Osteoblast (primary cell): ENCODE results near the gene NIT1. TPM values are rescaled to one million over a fixed set of nuclear protein-coding genes. Genes with fewer than 3 reads are reported as not detected.
A peak's percentile ranks its signal among the peaks of the same experiment; 100 is the strongest.

Experiments used
- DNase-seq: peaks from one replicate; pipeline ENCODE4 v3.0.0; 2011; ENCODE audit warnings: low spot score, mixed read lengths; ENCODE audit not compliant: insufficient read length; ENCODE audit errors: missing footprints
- H2AFZ ChIP-seq: 2 replicates; pipeline ENCODE4 v1.6.0; 2011; ENCODE audit warnings: mild to moderate bottlenecking, low read length
- H3K27ac ChIP-seq: 2 replicates; pipeline ENCODE4 v1.5.1; 2011; ENCODE audit warnings: mild to moderate bottlenecking, low read depth, low read length, moderate library complexity
- H3K27me3 ChIP-seq: 2 replicates; pipeline ENCODE4 v1.6.0; 2012; ENCODE audit warnings: mild to moderate bottlenecking, control low read depth, inconsistent platforms, low read length, moderate library complexity; ENCODE audit not compliant: insufficient read depth
- H3K36me3 ChIP-seq: 2 replicates; pipeline ENCODE4 v1.5.1; 2011; ENCODE audit warnings: mild to moderate bottlenecking, low read length, control low read depth, moderate library complexity; ENCODE audit not compliant: insufficient read depth
- H3K4me1 ChIP-seq: 2 replicates; pipeline ENCODE4 v1.5.1; 2011; ENCODE audit warnings: mild to moderate bottlenecking, low read length, control low read depth, moderate library complexity; ENCODE audit not compliant: insufficient read depth
- H3K4me2 ChIP-seq: 2 replicates; pipeline ENCODE4 v1.6.0; 2011; ENCODE audit warnings: mild to moderate bottlenecking, low read length; ENCODE audit not compliant: insufficient read depth
- H3K4me3 ChIP-seq: fragments of 200-600 bp; sonication (generic); 3 replicates; pipeline ENCODE4 v1.5.1; 2012; ENCODE audit warnings: mild to moderate bottlenecking, low read length, inconsistent platforms; ENCODE audit not compliant: insufficient read depth
- H3K79me2 ChIP-seq: 2 replicates; pipeline ENCODE4 v1.6.0; 2012; ENCODE audit warnings: mild to moderate bottlenecking, low read length, control low read depth, inconsistent platforms; ENCODE audit not compliant: insufficient read depth
- H3K9me3 ChIP-seq: 2 replicates; pipeline ENCODE4 v1.5.1; 2011; ENCODE audit warnings: low read depth, low read length, control low read depth
- H4K20me1 ChIP-seq: 2 replicates; pipeline ENCODE4 v1.6.0; 2012; ENCODE audit warnings: mild to moderate bottlenecking, low read length, control low read depth; ENCODE audit not compliant: insufficient read depth
- CTCF ChIP-seq: IDR thresholded peaks from 2 replicates; pipeline ENCODE4 v1.5.1; 2011; ENCODE audit warnings: mild to moderate bottlenecking, low read depth, low read length, moderate library complexity; ENCODE audit errors: extremely low read depth
- total RNA-seq: library from RNA; depleted of rRNA; stranded (reverse); fragments of >200 nt; gene quantifications from 2 replicates; pipeline ENCODE4 v1.2.3, GENCODE V29; 2012

The NIT1 gene
- total RNA-seq, 1 donor: 23.9 TPM

GRCh38 chr1:161086457-161086856 is 31.4 kb upstream of the NIT1 start:
- Histone ChIP-seq H3K27ac (no peak overlapping the region), H3K27me3 (no peaks in the 10 kb centered on the region), H3K36me3 (no peaks in the 10 kb centered on the region), H2AFZ (no peak overlapping the region), H4K20me1 (no peaks in the 10 kb centered on the region), H3K9me3 (no peaks in the 10 kb centered on the region), H3K4me3 (no peak overlapping the region), H3K4me1 (peaks cover 38% of the 10 kb centered on the region), H3K4me2 (no peak overlapping the region), H3K79me2 (no peaks in the 10 kb centered on the region)
- TF ChIP-seq CTCF: no peak
- DNase-seq: no peak

- Histone ChIP-seq H3K36me3 (no peaks in the 10 kb centered on the region), H3K4me2 (no peak overlapping the region), H2AFZ (peak overlapping the region; percentile 74), H3K27ac (peak overlapping the region; percentile 24), H3K79me2 (no peaks in the 10 kb centered on the region), H4K20me1 (no peaks in the 10 kb centered on the region), H3K4me1 (peaks cover 37% of the 10 kb centered on the region), H3K9me3 (no peaks in the 10 kb centered on the region), H3K27me3 (no peaks in the 10 kb centered on the region), H3K4me3 (no peak overlapping the region)
- TF ChIP-seq CTCF: no peak
- peak; percentile 97 for DNase-seq
Measured at GRCh38 chr1:161088587-161089110, 29.3 kb upstream of the NIT1 start.

GRCh38 chr1:161089251-161089924 is 28.5 kb upstream of the NIT1 start, which contains the start of gene NECTIN4:
NECTIN4 (minus strand) TSS chr1:161089558; CDS start chr1:161089296, 262 bp downstream.
- Histone ChIP-seq H3K36me3 (no peaks in the 10 kb centered on the region), H3K79me2 (no peaks in the 10 kb centered on the region), H3K4me2 (no peak within 1 kb of the TSS), H3K4me3 (no peak within 1 kb of the TSS), H4K20me1 (no peaks in the 10 kb centered on the region), H3K9me3 (no peaks in the 10 kb centered on the region), H3K4me1 (peaks cover 30% of the 10 kb centered on the region), H3K27ac (peak within 1 kb of the TSS; percentile 24), H3K27me3 (no peaks in the 10 kb centered on the region), H2AFZ (peak within 1 kb of the TSS; percentile 74)
- peak; percentile 39 for DNase-seq
- no peak for TF ChIP-seq CTCF

- no peak for TF ChIP-seq CTCF
- peak; percentile 57 for DNase-seq
- Histone ChIP-seq H3K9me3 (no peaks in the 10 kb centered on the region), H3K4me2 (no peak overlapping the region), H3K27me3 (no peaks in the 10 kb centered on the region), H4K20me1 (no peaks in the 10 kb centered on the region), H2AFZ (no peak overlapping the region), H3K79me2 (no peaks in the 10 kb centered on the region), H3K27ac (no peak overlapping the region), H3K36me3 (no peaks in the 10 kb centered on the region), H3K4me3 (no peak overlapping the region), H3K4me1 (peaks cover 24% of the 10 kb centered on the region)
Measured at GRCh38 chr1:161089938-161090337, 28.0 kb upstream of the NIT1 start.
